DOHH2 (cell line): ENCODE measurements around the gene SEPTIN1.

Experiments
- H3F3A ChIP-seq: fragments of 200-600 bp; sonication (generic), shearing (Covaris generic); 2 replicates; pipeline ENCODE4 v1.6.0; 2016; ENCODE audit warnings: antibody characterized with exemption, mild to moderate bottlenecking; ENCODE audit not compliant: control insufficient read depth, insufficient read depth
- H3K27ac ChIP-seq: fragments of 200-600 bp; sonication (generic); 2 replicates; pipeline ENCODE4 v1.5.1; 2014; ENCODE audit warnings: low read depth, mild to moderate bottlenecking, low read length, moderate library complexity
- H3K27me3 ChIP-seq: fragments of 200-600 bp; sonication (generic); 2 replicates; pipeline ENCODE4 v1.6.1; 2014; ENCODE audit warnings: mild to moderate bottlenecking, low read length, mixed read lengths; ENCODE audit not compliant: control insufficient read depth
- H3K36me3 ChIP-seq: fragments of 200-600 bp; sonication (generic); 2 replicates; pipeline ENCODE4 v1.6.1; 2014; ENCODE audit warnings: mild to moderate bottlenecking, low read length, moderate library complexity, mixed read lengths; ENCODE audit not compliant: control insufficient read depth
- H3K4me1 ChIP-seq: fragments of 200-600 bp; sonication (generic); 2 replicates; pipeline ENCODE4 v1.6.1; 2014; ENCODE audit warnings: mild to moderate bottlenecking, low read length, mixed read lengths; ENCODE audit not compliant: control insufficient read depth
- H3K4me2 ChIP-seq: fragments of 200-600 bp; sonication (generic); 2 replicates; pipeline ENCODE4 v1.6.0; 2014; ENCODE audit warnings: mild to moderate bottlenecking, low read length, moderate library complexity
- H3K4me3 ChIP-seq: fragments of 200-600 bp; sonication (generic); 2 replicates; pipeline ENCODE4 v1.5.1; 2014; ENCODE audit warnings: mild to moderate bottlenecking, low read length, mixed read lengths
- H3K79me2 ChIP-seq: fragments of 200-600 bp; sonication (generic); 2 replicates; pipeline ENCODE4 v1.6.1; 2014; ENCODE audit warnings: mild to moderate bottlenecking, low read length, mixed read lengths; ENCODE audit not compliant: control insufficient read depth
- H3K9me2 ChIP-seq: fragments of 200-600 bp; sonication (generic); replicated peaks from 2 replicates; pipeline ENCODE4 v1.6.1; 2014; ENCODE audit warnings: mild to moderate bottlenecking, low read length, mixed read lengths; ENCODE audit not compliant: control insufficient read depth
- H3K9me3 ChIP-seq: fragments of 200-600 bp; sonication (generic); 2 replicates; pipeline ENCODE4 v1.6.1; 2014; ENCODE audit warnings: antibody characterized with exemption, low read length, mixed read lengths; ENCODE audit not compliant: control insufficient read depth, insufficient read depth
- H4K20me1 ChIP-seq: fragments of 200-600 bp; sonication (generic); 2 replicates; pipeline ENCODE4 v1.6.0; 2014; ENCODE audit warnings: low read depth, mild to moderate bottlenecking, antibody characterized with exemption, low read length, moderate library complexity; ENCODE audit not compliant: control insufficient read depth, insufficient read depth
- CTCF ChIP-seq: fragments of 200-600 bp; sonication (generic); IDR thresholded peaks from one replicate; pipeline ENCODE4 v1.5.1; 2014; ENCODE audit warnings: antibody characterized with exemption, mild to moderate bottlenecking, low read depth, low read length; ENCODE audit not compliant: poor library complexity, severe bottlenecking
- EZH2phosphoT487 ChIP-seq: fragments of 200-600 bp; sonication (generic); IDR thresholded peaks from 2 replicates; pipeline ENCODE4 v1.6.1; 2017; ENCODE audit warnings: borderline replicate concordance, mild to moderate bottlenecking, antibody characterized with exemption, low read length, moderate library complexity, mixed read lengths

The SEPTIN1 gene

DNA sequence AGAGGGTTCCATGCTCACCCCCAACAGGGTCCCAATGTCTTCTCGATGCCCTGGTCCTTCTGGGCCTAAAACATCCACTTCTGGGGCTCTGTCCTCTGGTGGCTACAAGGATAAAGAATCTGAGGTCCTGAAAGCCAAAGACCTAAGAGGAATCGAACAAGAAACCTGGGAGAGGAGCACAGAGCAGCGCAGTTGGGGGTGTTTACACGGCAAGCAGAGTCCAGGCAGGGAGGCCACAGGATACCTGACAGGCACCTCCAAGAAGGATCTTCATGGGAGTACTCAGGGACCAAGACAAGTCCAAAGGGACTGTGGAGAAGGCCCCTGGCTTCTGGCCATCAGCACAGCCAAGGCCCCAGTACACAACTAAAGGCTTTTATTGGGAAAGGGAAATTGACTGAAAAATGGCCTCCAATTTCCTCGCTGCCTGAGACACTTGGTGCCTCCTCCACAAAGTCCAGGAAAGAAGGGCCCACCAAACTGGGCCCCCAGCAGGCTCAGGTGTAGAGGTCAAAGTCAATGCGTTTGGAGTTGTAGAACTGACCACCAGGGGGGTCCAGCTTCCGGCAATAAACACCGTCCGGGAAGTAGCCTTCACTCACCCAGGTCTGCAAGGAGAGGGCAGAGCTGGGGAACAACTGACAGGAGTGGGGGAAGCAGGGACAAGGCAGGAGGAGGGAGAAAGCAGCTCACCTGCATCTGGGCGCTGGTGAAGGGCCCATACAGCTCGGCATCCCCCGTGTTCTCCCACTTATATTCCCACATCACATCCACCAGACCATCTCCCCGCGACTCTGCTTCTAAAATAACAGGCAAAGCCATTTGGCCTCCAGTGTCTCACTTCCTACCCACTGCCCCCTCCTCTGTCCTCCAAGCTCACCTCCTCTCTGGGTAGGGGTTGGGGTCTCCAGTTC, 29.6 kb downstream of the SEPTIN1 start:
- H3K27ac ChIP-seq, result peak overlapping the region; percentile 93
- peaks cover 75% of the 10 kb centered on the region for H3K36me3 ChIP-seq
- no peaks in the 10 kb centered on the region for H3K9me3 ChIP-seq
- peaks cover 87% of the 10 kb centered on the region for H3K4me1 ChIP-seq
- no peaks in the 10 kb centered on the region for H3K9me2 ChIP-seq
- H3K27me3 ChIP-seq, result no peaks in the 10 kb centered on the region
- no peak for TF ChIP-seq EZH2phosphoT487
- peak; percentile 26 for TF ChIP-seq CTCF
- no peaks in the 10 kb centered on the region for H4K20me1 ChIP-seq
- peak overlapping the region; percentile 86 for H3K4me2 ChIP-seq
- peak overlapping the region; percentile 57 for H3K4me3 ChIP-seq
- peaks cover 65% of the 10 kb centered on the region for H3K79me2 ChIP-seq
- H3F3A ChIP-seq, result peaks cover 32% of the 10 kb centered on the region

DNA sequence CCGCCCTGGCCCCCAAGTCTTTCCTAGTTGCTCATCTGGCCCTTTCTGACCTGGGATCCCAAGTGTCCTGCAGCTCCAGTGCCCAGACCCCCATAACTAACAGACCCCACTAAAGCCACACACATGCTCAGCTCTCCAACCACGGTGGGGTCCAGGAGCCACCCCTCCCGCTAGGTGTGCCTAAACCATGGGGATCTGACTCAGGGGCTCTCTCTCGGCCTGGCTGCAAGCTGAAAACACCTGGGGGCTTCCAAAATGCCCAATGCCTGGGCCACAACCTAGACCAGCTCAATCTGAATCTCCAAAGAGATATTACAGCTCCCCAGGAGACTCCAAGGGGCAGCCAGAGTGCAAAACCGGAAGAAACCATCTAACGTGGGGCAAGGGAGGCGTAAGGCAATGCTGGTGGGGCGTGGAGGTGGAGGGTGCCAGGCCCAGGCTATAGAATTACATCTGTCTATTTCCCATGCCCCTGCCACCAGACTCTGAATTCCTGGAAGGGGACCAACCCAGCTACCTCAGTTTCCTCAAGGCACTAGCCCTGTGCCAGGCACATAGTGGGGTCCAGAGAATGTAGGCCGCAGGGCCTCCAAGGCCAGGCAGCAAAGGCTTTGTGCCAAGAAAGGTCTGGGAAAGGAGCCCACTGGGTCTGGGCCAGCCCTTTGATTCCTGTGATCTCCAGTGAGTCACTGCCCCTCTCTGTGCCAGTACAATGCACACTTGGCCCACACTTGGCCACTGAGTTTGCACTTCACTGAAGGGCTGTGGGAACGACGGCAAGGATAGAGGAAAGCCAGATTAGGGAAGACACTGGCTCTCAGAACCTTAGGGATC, 30.6 kb downstream of the SEPTIN1 start:
- H3K9me3 ChIP-seq, result no peaks in the 10 kb centered on the region
- H3K79me2 ChIP-seq, result peaks cover 62% of the 10 kb centered on the region
- H3K27ac ChIP-seq, result peak overlapping the region; percentile 93
- no peaks in the 10 kb centered on the region for H4K20me1 ChIP-seq
- H3K9me2 ChIP-seq, result no peaks in the 10 kb centered on the region
- peaks cover 29% of the 10 kb centered on the region for H3F3A ChIP-seq
- peaks cover 70% of the 10 kb centered on the region for H3K36me3 ChIP-seq
- H3K4me2 ChIP-seq, result peak overlapping the region; percentile 78
- peaks cover 84% of the 10 kb centered on the region for H3K4me1 ChIP-seq
- H3K27me3 ChIP-seq, result no peaks in the 10 kb centered on the region
- TF ChIP-seq EZH2phosphoT487, result no peak
- no peak for TF ChIP-seq CTCF
- peak overlapping the region; percentile 57 for H3K4me3 ChIP-seq

- H3K79me2 ChIP-seq, result peaks cover 55% of the 10 kb centered on the region
- H3K9me2 ChIP-seq, result no peaks in the 10 kb centered on the region
- no peaks in the 10 kb centered on the region for H3K27me3 ChIP-seq
- H3K27ac ChIP-seq, result peak overlapping the region; percentile 93
- H3K4me1 ChIP-seq, result peaks cover 76% of the 10 kb centered on the region
- peaks cover 63% of the 10 kb centered on the region for H3K36me3 ChIP-seq
- peak overlapping the region; percentile 57 for H3K4me3 ChIP-seq
- TF ChIP-seq CTCF, result no peak
- no peak for TF ChIP-seq EZH2phosphoT487
- peaks cover 29% of the 10 kb centered on the region for H3F3A ChIP-seq
- H3K9me3 ChIP-seq, result no peaks in the 10 kb centered on the region
- peak overlapping the region; percentile 78 for H3K4me2 ChIP-seq
- H4K20me1 ChIP-seq, result no peaks in the 10 kb centered on the region
Measured at GRCh38 chr16:30351001-30351441, 31.3 kb downstream of the SEPTIN1 start.
